Kidney epithelial cell (primary cell): Measurements from ENCODE around the gene TMEM121B. TPM values are rescaled to one million over a fixed set of nuclear protein-coding genes. Genes with fewer than 3 reads are reported as not detected.
A peak's percentile ranks its signal among the peaks of the same experiment; 100 is the strongest.

ENCODE experiments used
- DNase-seq: peaks from one replicate; pipeline ENCODE4 v3.0.0-alpha.2; 2010; ENCODE audit warnings: low read depth
- H3K27me3 ChIP-seq: 2 replicates; pipeline ENCODE4 v1.6.0; 2011; ENCODE audit warnings: low read length; ENCODE audit not compliant: control insufficient read depth, insufficient read depth
- H3K36me3 ChIP-seq: 2 replicates; pipeline ENCODE4 v1.5.1; 2011; ENCODE audit warnings: low read length; ENCODE audit not compliant: control insufficient read depth, insufficient read depth
- H3K4me3 ChIP-seq: 2 replicates; pipeline ENCODE4 v1.5.1; 2011; ENCODE audit warnings: low read depth, mild to moderate bottlenecking, control low read depth, low read length
- CTCF ChIP-seq: IDR thresholded peaks from 2 replicates; pipeline ENCODE4 v1.5.1; 2011; ENCODE audit warnings: mild to moderate bottlenecking, moderate library complexity, low read length, control low read depth, inconsistent platforms; ENCODE audit not compliant: insufficient read depth, poor library complexity, severe bottlenecking
- total RNA-seq: library from RNA; depleted of rRNA; stranded (reverse); fragments of >200 nt; gene quantifications from 2 replicates; pipeline ENCODE4 v1.2.3, GENCODE V29; 2015

Gene TMEM121B
- total RNA-seq, 1 donor from 2014 or later, result 1.5 TPM

DNA sequence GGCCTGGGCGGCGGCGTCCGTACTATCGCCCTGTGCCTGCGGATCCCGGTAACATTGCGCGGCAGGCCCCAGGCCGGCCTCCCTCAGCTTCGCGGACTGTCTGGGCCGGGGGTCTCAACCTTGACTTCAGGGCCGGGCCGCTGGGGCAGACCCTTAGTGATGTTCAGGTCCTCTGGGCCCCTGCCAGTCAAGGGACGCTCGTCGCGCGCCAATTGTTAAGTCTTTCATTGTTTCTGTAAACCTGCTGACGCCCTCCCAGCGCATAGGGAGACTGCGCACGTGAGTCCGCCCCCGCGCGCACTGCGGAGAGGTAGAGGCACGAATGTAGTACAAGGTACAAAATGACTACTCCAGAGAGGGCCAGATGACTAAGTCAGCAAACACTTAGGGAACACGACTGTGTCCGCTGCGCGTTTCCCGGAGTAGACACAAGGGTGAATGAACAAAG lies 38.4 kb upstream of the TMEM121B start:
- DNase-seq, result no peak
- TF ChIP-seq CTCF, result no peak
- H3K4me3 ChIP-seq, result peak overlapping the region; percentile 72
- no peaks in the 10 kb centered on the region for H3K36me3 ChIP-seq
- H3K27me3 ChIP-seq, result no peaks in the 10 kb centered on the region

GRCh38 chr22:17158568-17159503 lies 37.7 kb upstream of the TMEM121B start, which contains the start of gene HDHD5:
Gene HDHD5, minus strand, starts transcription at chr22:17159277. Its CDS starts 26 bp downstream, at chr22:17159251.
- no peaks in the 10 kb centered on the region for H3K27me3 ChIP-seq

DNA sequence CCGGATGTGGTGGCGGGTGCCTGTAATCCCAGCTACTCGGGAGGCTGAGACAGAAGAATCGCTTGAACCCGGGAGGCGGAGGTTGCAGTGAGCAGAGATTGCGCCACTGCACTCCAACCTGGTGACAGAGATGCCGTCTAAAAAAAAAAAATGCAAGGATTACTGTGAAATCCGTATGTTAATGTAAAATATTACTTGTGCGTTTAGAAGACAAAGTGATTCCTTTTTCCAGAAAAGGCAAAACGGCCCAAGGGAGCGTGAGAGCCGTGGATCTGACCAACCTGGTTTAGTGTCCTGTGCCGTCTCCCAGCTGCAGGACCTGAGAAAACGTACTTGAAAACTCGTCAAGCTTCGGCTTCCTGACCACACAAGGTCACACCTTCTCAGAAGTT lies 37.0 kb upstream of the TMEM121B start:
- H3K36me3 ChIP-seq, result no peaks in the 10 kb centered on the region
- DNase-seq, result no peak
- H3K27me3 ChIP-seq, result no peaks in the 10 kb centered on the region
- TF ChIP-seq CTCF, result no peak
- H3K4me3 ChIP-seq, result peak overlapping the region; percentile 72

More at GRCh38 chr22:17158568-17159503, 37.7 kb upstream of the TMEM121B start, which contains the start of gene HDHD5:
- DNase-seq, result peak; percentile 61
- Histone ChIP-seq H3K36me3 (no peaks in the 10 kb centered on the region), H3K4me3 (peak within 1 kb of the TSS; percentile 72)
- no peak for TF ChIP-seq CTCF

DNA sequence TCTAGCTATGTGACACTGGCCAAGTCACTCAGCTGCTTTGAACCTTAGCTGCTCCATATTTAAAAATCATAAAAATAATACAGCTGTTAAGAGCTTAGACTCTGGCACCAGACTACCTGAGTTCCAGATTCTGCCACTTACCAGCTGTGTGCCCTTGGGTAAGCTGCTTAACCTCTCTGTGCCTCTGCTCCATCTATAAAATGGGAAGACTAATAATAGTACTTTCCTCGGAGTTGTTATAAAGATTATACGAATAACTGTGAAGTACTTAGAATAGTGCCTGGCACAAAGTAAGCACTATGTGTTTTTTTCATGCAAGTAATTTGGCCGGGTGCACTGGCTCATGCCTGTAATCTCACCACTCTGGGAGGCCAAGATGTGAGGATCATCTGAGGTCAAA lies 36.6 kb upstream of the TMEM121B start:
- Histone ChIP-seq H3K27me3 (no peaks in the 10 kb centered on the region), H3K4me3 (no peak overlapping the region), H3K36me3 (no peaks in the 10 kb centered on the region)
- DNase-seq, result no peak
- TF ChIP-seq CTCF, result no peak

GRCh38 chr22:17155941-17156340 lies 34.8 kb upstream of the TMEM121B start:
- Histone ChIP-seq H3K27me3 (no peaks in the 10 kb centered on the region), H3K36me3 (no peaks in the 10 kb centered on the region), H3K4me3 (no peak overlapping the region)
- no peak for TF ChIP-seq CTCF
- no peak for DNase-seq
